ENCODE data around the gene PDZD2.

DNA sequence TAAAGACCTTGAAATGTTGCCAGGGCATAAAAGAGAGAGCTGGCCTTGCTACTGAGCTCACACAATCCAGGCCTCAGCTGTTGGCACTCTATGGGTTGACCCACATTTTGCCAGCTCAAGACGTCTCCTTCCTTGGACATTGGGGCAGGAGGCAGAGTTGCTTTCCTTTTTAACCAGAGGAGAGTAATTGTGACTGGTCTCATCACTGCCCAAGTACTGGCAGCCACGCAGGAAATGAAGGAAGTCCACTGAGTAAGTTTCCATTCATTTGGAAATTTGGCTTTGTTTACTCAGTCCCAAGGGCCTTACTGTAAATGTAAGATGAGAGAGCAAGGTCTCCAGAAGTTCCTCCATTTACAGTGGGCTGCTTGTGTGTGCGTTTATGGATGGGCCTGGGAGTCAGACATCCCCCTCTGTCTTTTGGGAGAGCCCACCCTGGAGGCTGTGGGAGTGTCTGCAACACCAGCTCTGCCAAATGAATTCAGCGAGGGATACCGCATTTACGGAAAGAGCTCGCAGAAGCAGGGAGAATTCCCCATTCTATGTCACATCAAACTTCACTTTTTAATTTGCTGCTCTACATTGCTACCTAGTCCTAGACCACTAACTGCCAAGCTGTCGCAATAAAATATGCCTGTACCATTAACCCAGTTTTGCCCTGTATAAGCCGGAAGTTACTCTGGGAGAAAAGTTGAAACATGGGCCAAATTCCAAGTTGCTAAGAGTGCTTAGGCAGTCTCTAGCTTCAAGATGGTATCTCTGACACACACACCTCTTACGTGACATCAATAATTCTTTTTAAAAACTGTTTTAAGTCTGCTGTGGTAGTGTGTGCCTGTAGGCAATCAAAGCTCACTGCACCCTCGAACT, 24.5 kb upstream of the PDZD2 start:
- TF ChIP-seq YY1 (IDR thresholded peaks at IDR 0.05; ENCODE audit: insufficient read depth, insufficient read length) (no peak), ZNF274 (IDR thresholded peaks at IDR 0.05; ENCODE audit: low read depth, low read length) (no peak), SUZ12 (IDR thresholded peaks at IDR 0.05; ENCODE audit: extremely low read depth, insufficient read depth, insufficient read length) (no peak)

Data from NT2/D1 (cell line).